Lung (tissue), 12 donors: ENCODE results near the gene LIMCH1. TPM values are rescaled to one million over a fixed set of nuclear protein-coding genes. Genes with fewer than 3 reads are reported as not detected.

Experiments
- ATAC-seq: fragments of 200-7000 bp; cut with Tn5 transposase; one replicate; pipeline ENCODE4 v1.9.1; 2020; ENCODE audit warnings: moderate number of reproducible peaks; ENCODE audit not compliant: insufficient read depth, low FRiP score
- DNase-seq, 3 donors: peaks; one replicate each; pipeline ENCODE4 v3.0.0-alpha.2; 2013 to 2017
- H3K27ac ChIP-seq, 2 donors: one replicate each; pipeline ENCODE4 v1.5.1; 2013; ENCODE audit warnings: mild to moderate bottlenecking in 2 of 2, moderate library complexity in 2 of 2, control low read depth in 1 of 2, inconsistent platforms in 1 of 2, low read depth in 1 of 2, low read length in 1 of 2
- H3K27me3 ChIP-seq, 3 donors: one replicate each; pipeline ENCODE4 v1.5.1; 2013; ENCODE audit warnings: low read length in 2 of 3; ENCODE audit not compliant: control insufficient read depth in 3 of 3, insufficient read depth in 3 of 3
- H3K36me3 ChIP-seq, 4 donors: one replicate each; pipeline ENCODE4 v1.5.1; 2013; ENCODE audit warnings: low read length in 4 of 4, mild to moderate bottlenecking in 1 of 4, moderate library complexity in 1 of 4; ENCODE audit not compliant: control insufficient read depth in 4 of 4, insufficient read depth in 4 of 4
- H3K4me1 ChIP-seq, 5 donors: one replicate each; pipeline ENCODE4 v1.5.1; 2013; ENCODE audit warnings: low read length in 5 of 5, mild to moderate bottlenecking in 2 of 5, moderate library complexity in 1 of 5; ENCODE audit not compliant: control insufficient read depth in 5 of 5, insufficient read depth in 5 of 5
- H3K4me3 ChIP-seq: one replicate; pipeline ENCODE4 v1.5.1; 2013; ENCODE audit warnings: mild to moderate bottlenecking, control low read depth, moderate library complexity
- H3K9ac ChIP-seq, 2 donors: one replicate each; pipeline ENCODE4 v1.5.1; 2013; ENCODE audit warnings: low read length in 2 of 2, control low read depth in 1 of 2; ENCODE audit not compliant: insufficient read depth in 1 of 2
- H3K9me3 ChIP-seq, 4 donors: one replicate each; pipeline ENCODE4 v1.5.1; 2013; ENCODE audit warnings: low read length in 3 of 4, mild to moderate bottlenecking in 1 of 4, moderate library complexity in 1 of 4; ENCODE audit not compliant: control insufficient read depth in 4 of 4, insufficient read depth in 3 of 4
- WGBS, 2 donors: extraction: QIAGEN DNeasy Blood & Tissue Kit; methylation state at CpG; one replicate each; pipeline ENCODE4 v1.1.7; 2013; 5-methylcytosine and 5-hydroxymethylcytosine counted together
- polyA plus RNA-seq, 2 donors: library from polyadenylated mRNA; stranded (reverse); fragments of 200-250 nt; gene quantifications; one replicate each; pipeline ENCODE4 v1.2.1, GENCODE V29; 2013
- total RNA-seq, 2 donors: library from RNA; depleted of rRNA in 1 of 2; stranded (reverse); fragments of >200 nt in 1 of 2; gene quantifications; one replicate each; pipeline ENCODE4 v1.2.1, GENCODE V29; 2014 to 2021
- TF ChIP-seq, protein P1 (sequence below): IDR thresholded peaks from 2 replicates; pipeline ENCODE4 v1.5.1; 2012; ENCODE audit warnings: mild to moderate bottlenecking; ENCODE audit errors: control extremely low read depth, extremely low read depth
- donor health status: control.
- donor health status: control.
- donor health status: Bipolar disorder and iron deficiency.
- donor health status: healthy.
- donor health status: DM: yes; HTN: yes; CAD: no.

Gene LIMCH1
- total and polyA plus RNA-seq, 4 donors, result 43.4 to 299 (median 128) TPM

DNA sequence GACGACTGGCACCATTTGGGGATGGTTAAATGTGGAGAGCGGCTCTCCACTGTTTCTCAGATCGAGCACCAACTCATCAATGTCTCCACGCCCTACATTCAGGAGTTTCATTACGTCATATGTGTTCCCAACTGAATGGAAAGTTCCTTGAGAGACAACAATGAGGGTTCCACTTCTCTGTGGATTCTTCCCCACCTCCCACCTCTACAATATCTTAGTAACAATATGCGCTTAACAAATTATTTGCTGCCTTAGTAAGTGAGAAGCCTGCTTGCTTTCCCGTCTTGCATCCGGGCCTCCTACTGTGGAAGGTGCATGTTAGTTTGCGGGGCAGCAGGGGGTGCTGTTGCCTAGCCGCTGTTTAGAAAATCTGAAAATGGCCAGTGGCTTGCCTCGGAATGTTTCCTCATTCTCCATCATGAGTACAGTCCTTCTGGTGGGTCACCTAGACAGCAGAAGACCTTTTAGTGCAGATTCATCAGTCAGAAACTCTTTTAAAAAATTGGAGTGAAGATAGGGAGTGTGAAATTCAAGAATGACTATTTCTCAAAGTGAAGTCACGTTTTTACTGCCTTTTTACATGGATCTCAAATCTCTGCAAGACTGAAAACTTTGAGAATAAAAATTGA lies 154.9 kb downstream of the LIMCH1 start:
- H3K4me3 ChIP-seq, result no peak overlapping the region
- WGBS, 2 donors, result 60 to 62% methylated on average over 12 of the region's 12 CpGs
- no peak overlapping the region for H3K27ac ChIP-seq
- TF ChIP-seq, protein P1, sequence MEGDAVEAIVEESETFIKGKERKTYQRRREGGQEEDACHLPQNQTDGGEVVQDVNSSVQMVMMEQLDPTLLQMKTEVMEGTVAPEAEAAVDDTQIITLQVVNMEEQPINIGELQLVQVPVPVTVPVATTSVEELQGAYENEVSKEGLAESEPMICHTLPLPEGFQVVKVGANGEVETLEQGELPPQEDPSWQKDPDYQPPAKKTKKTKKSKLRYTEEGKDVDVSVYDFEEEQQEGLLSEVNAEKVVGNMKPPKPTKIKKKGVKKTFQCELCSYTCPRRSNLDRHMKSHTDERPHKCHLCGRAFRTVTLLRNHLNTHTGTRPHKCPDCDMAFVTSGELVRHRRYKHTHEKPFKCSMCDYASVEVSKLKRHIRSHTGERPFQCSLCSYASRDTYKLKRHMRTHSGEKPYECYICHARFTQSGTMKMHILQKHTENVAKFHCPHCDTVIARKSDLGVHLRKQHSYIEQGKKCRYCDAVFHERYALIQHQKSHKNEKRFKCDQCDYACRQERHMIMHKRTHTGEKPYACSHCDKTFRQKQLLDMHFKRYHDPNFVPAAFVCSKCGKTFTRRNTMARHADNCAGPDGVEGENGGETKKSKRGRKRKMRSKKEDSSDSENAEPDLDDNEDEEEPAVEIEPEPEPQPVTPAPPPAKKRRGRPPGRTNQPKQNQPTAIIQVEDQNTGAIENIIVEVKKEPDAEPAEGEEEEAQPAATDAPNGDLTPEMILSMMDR, result peak; percentile 43
- peak; percentile 50 to 67 (median 60) for DNase-seq
- H3K36me3 ChIP-seq, result peaks cover 10 to 46% (median 34%) of the 10 kb centered on the region in 4 donors
- ATAC-seq, result peak; percentile 63
- no peaks in the 10 kb centered on the region for H3K4me1 ChIP-seq
- H3K9ac ChIP-seq, result no peak overlapping the region
- no peaks in the 10 kb centered on the region for H3K9me3 ChIP-seq
- H3K27me3 ChIP-seq, result no peaks in the 10 kb centered on the region

DNA sequence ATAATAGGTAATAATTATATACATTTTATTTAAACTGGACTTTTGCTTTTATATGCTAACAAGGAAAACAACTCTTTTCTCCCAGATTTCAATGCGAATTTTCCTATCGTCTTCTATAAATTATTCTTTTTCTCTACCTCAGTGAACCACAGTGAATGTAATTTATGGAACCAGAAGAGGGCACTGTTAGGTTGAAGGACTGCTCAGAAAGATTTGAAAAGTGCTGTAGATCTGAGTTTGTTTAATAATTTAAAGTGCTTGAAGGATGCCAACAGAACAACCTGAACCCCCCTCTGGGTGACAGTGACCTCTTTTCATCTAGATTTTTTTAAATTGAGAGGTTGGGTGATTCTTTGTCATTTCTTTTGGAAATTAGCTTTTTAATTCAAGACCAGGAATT lies 155.7 kb downstream of the LIMCH1 start:
- Histone ChIP-seq H3K4me1 (no peaks in the 10 kb centered on the region), H3K9ac (no peak overlapping the region), H3K27me3 (no peaks in the 10 kb centered on the region), H3K27ac (no peak overlapping the region), H3K36me3 (peaks cover 10 to 49% (median 29%) of the 10 kb centered on the region in 4 donors), H3K4me3 (no peak overlapping the region), H3K9me3 (no peaks in the 10 kb centered on the region)
- TF ChIP-seq, protein P1, result no peak
- ATAC-seq, result no peak
- DNase-seq, result peak in 2 of 3 donors; percentile 47 to 59
- 59% methylated on average over 2 of the region's 2 CpGs for WGBS, 2 donors

DNA sequence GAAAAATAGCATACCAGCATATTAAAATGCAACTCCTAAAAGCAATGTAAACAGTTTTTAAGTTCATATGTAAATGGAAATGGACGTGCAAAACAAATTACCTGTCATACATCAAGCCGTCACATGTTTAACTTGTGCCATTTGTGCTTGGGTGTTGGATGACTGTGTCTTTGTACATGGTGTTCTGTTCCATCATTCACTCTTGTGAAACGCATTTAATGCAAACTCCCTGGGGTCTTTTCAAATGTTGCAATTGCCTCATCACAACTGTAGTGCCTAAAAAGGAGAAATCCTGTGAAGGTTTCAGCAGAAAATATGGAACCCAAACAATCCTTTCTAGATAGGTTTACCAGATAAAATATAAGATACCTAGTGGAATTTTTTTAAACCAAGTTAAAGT lies 158.2 kb downstream of the LIMCH1 start:
- ATAC-seq (no peak), DNase-seq (no peak)
- WGBS, 2 donors, result 79 to 91% methylated on average over 3 of the region's 3 CpGs
- no peaks in the 10 kb centered on the region for H3K9me3 ChIP-seq
- no peaks in the 10 kb centered on the region for H3K27me3 ChIP-seq
- H3K27ac ChIP-seq, result no peak overlapping the region
- peaks cover 6 to 33% (median 12%) of the 10 kb centered on the region in 4 donors for H3K36me3 ChIP-seq
- TF ChIP-seq, protein P1, result no peak
- H3K9ac ChIP-seq, result no peak overlapping the region
- no peak overlapping the region for H3K4me3 ChIP-seq
- H3K4me1 ChIP-seq, result no peaks in the 10 kb centered on the region

DNA sequence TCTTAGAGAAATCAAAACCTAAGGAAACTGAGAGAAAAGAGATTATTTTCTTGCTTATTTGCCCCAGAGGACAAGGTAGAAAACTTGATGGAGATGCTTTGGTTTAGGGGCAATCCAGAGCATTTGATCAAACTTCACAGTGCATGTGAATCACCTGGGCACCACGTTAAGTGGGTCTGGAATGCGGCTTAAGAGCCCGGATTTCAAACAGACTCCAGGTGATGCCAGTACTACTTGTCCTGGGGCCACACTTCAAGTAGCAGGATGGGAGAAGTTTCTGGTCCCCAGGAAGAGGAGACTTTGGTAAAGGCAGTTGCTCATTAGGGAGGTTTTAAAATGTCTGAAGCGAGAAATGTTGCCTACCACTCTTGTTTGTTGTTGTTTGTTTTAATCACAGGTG lies 158.8 kb downstream of the LIMCH1 start:
- Histone ChIP-seq H3K27ac (no peak overlapping the region), H3K27me3 (no peaks in the 10 kb centered on the region), H3K36me3 (peaks cover 5 to 31% (median 10%) of the 10 kb centered on the region in 4 donors), H3K4me1 (no peaks in the 10 kb centered on the region), H3K9ac (no peak overlapping the region), H3K9me3 (no peaks in the 10 kb centered on the region), H3K4me3 (no peak overlapping the region)
- DNase-seq (peak in 2 of 3 donors; percentile 11 to 22), ATAC-seq (peak; percentile 32)
- 66 to 79% methylated on average over 4 of the region's 4 CpGs for WGBS, 2 donors
- TF ChIP-seq, protein P1, result no peak
